Inflammatory macrophage treated with lipopolysaccharide for 1 hour (primary cell): ENCODE data around the gene ITM2C.

Experiments
- DNase-seq, 2 donors: peaks; one replicate each; pipeline ENCODE4 v3.0.0-alpha.2; 2020 to 2022

The ITM2C gene

GRCh38 chr2:230910546-230911177, 45.9 kb downstream of the ITM2C start:
- no peak for DNase-seq

- no peak for DNase-seq
Measured at GRCh38 chr2:230912046-230912445, 47.3 kb downstream of the ITM2C start.

GRCh38 chr2:230912724-230913123, 48.0 kb downstream of the ITM2C start:
- no peak for DNase-seq

GRCh38 chr2:230913406-230914143, 48.8 kb downstream of the ITM2C start:
- DNase-seq = peak; percentile 61 to 74

GRCh38 chr2:230914886-230915285, 50.1 kb downstream of the ITM2C start:
- DNase-seq = no peak

- peak; percentile 15 to 41 for DNase-seq
Measured at GRCh38 chr2:230915319-230915718, 50.6 kb downstream of the ITM2C start.

GRCh38 chr2:230916218-230916617, 51.5 kb downstream of the ITM2C start:
- no peak for DNase-seq

GRCh38 chr2:230919240-230919639, 54.5 kb downstream of the ITM2C start:
- no peak for DNase-seq

- no peak for DNase-seq
Measured at GRCh38 chr2:230919681-230920080, 54.9 kb downstream of the ITM2C start.

- DNase-seq = no peak
Measured at GRCh38 chr2:230920167-230920566, 55.4 kb downstream of the ITM2C start.

GRCh38 chr2:230921806-230922595, 57.3 kb downstream of the ITM2C start:
- DNase-seq = no peak

- no peak for DNase-seq
Measured at GRCh38 chr2:230922951-230923717, 58.4 kb downstream of the ITM2C start.

GRCh38 chr2:230924092-230924469, 59.3 kb downstream of the ITM2C start:
- no peak for DNase-seq

- DNase-seq = peak; percentile 92 to 96
Measured at GRCh38 chr2:230924470-230925341, 60.0 kb downstream of the ITM2C start, which contains the start of gene GPR55. Gene GPR55 (minus strand): TSS chr2:230925242. CDS start chr2:230910962, 14,280 bp downstream.

- DNase-seq = no peak
Measured at GRCh38 chr2:230925443-230925878, 60.7 kb downstream of the ITM2C start.

- DNase-seq = no peak
Measured at GRCh38 chr2:230925879-230926765, 61.4 kb downstream of the ITM2C start.

- DNase-seq = no peak
Measured at GRCh38 chr2:230927711-230928341, 63.1 kb downstream of the ITM2C start.
